ENCODE data around the gene NR1I2. TPM values are rescaled to one million over a fixed set of nuclear protein-coding genes. Genes with fewer than 3 reads are reported as not detected.

Gene NR1I2
- total RNA-seq, 1 donor from 2014 or later: 0.69 TPM

- peaks cover 19% of the 10 kb centered on the region for H3F3A ChIP-seq (ENCODE audit: low read depth)
- no peak for TF ChIP-seq CTCF (IDR thresholded peaks at IDR 0.05)
- TF ChIP-seq EZH2phosphoT487 (IDR thresholded peaks at IDR 0.05): no peak
- TF ChIP-seq EZH2 (IDR thresholded peaks at IDR 0.05): no peak
- Mint-ChIP-seq H3K36me3 (no peaks in the 10 kb centered on the region), H3K27me3 (ENCODE audit: insufficient read depth, low read depth) (peaks cover 3% of the 10 kb centered on the region), H3K4me1 (peaks cover 36% of the 10 kb centered on the region), H3K4me3 (no peak overlapping the region), H3K27ac (no peak overlapping the region), H3K9me3 (no peaks in the 10 kb centered on the region)
- H3K27me3 ChIP-seq: no peaks in the 10 kb centered on the region
- H3K4me1 ChIP-seq: peaks cover 7% of the 10 kb centered on the region
- no peak overlapping the region for H3K27ac ChIP-seq
- no peak overlapping the region for H3K4me2 ChIP-seq
- no peaks in the 10 kb centered on the region for H3K79me2 ChIP-seq (ENCODE audit: low read depth)
- no peaks in the 10 kb centered on the region for H3K9me3 ChIP-seq (ENCODE audit: low read depth)
- no peaks in the 10 kb centered on the region for H3K36me3 ChIP-seq
- H3K4me3 ChIP-seq: no peak overlapping the region
- H2AFZ ChIP-seq (replicated peaks): no peak overlapping the region
- DNase-seq (ENCODE audit: low spot score): no peak
- H4K20me1 ChIP-seq (ENCODE audit: low read depth): no peaks in the 10 kb centered on the region
- H3K9ac ChIP-seq: no peak overlapping the region
These were observed 37.0 kb downstream of the NR1I2 start for GRCh38 chr3:119818937-119819336.

GRCh38 chr3:119819806-119820205 is 37.9 kb downstream of the NR1I2 start:
- Histone ChIP-seq H3K4me1 (peaks cover 7% of the 10 kb centered on the region), H3K9ac (no peak overlapping the region), H3K4me3 (no peak overlapping the region), H3K27me3 (no peaks in the 10 kb centered on the region), H3K79me2 (ENCODE audit: low read depth) (no peaks in the 10 kb centered on the region), H3K4me2 (no peak overlapping the region), H4K20me1 (ENCODE audit: low read depth) (no peaks in the 10 kb centered on the region), H3K36me3 (no peaks in the 10 kb centered on the region), H3F3A (ENCODE audit: low read depth) (peaks cover 19% of the 10 kb centered on the region), H2AFZ (replicated peaks) (no peak overlapping the region), H3K27ac (no peak overlapping the region), H3K9me3 (ENCODE audit: low read depth) (no peaks in the 10 kb centered on the region)
- no peaks in the 10 kb centered on the region for H3K9me3 Mint-ChIP-seq
- no peak for TF ChIP-seq CTCF (IDR thresholded peaks at IDR 0.05)
- no peak for TF ChIP-seq EZH2phosphoT487 (IDR thresholded peaks at IDR 0.05)
- no peak for TF ChIP-seq EZH2 (IDR thresholded peaks at IDR 0.05)
- peaks cover 36% of the 10 kb centered on the region for H3K4me1 Mint-ChIP-seq
- no peak overlapping the region for H3K4me3 Mint-ChIP-seq
- no peak for DNase-seq (ENCODE audit: low spot score)
- H3K27ac Mint-ChIP-seq: no peak overlapping the region
- H3K27me3 Mint-ChIP-seq (ENCODE audit: insufficient read depth, low read depth): peaks cover 2% of the 10 kb centered on the region
- H3K36me3 Mint-ChIP-seq: peaks cover 3% of the 10 kb centered on the region

- Histone ChIP-seq H4K20me1 (ENCODE audit: low read depth) (peaks cover 13% of the 10 kb centered on the region), H3F3A (ENCODE audit: low read depth) (peaks cover 24% of the 10 kb centered on the region), H3K4me2 (peak overlapping the region; percentile 44), H3K27ac (peak overlapping the region; percentile 25), H3K36me3 (no peaks in the 10 kb centered on the region), H3K4me1 (peaks cover 23% of the 10 kb centered on the region), H3K9ac (no peak overlapping the region), H3K4me3 (no peak overlapping the region), H3K79me2 (ENCODE audit: low read depth) (no peaks in the 10 kb centered on the region), H3K9me3 (ENCODE audit: low read depth) (no peaks in the 10 kb centered on the region), H2AFZ (replicated peaks) (no peak overlapping the region), H3K27me3 (no peaks in the 10 kb centered on the region)
- no peaks in the 10 kb centered on the region for H3K27me3 Mint-ChIP-seq (ENCODE audit: insufficient read depth, low read depth)
- no peak overlapping the region for H3K4me3 Mint-ChIP-seq
- H3K4me1 Mint-ChIP-seq: peaks cover 43% of the 10 kb centered on the region
- peak overlapping the region; percentile 48 for H3K27ac Mint-ChIP-seq
- H3K9me3 Mint-ChIP-seq: no peaks in the 10 kb centered on the region
- DNase-seq (ENCODE audit: low spot score): no peak
- no peak for TF ChIP-seq EZH2phosphoT487 (IDR thresholded peaks at IDR 0.05)
- no peak for TF ChIP-seq EZH2 (IDR thresholded peaks at IDR 0.05)
- no peak for TF ChIP-seq CTCF (IDR thresholded peaks at IDR 0.05)
- H3K36me3 Mint-ChIP-seq: peaks cover 14% of the 10 kb centered on the region
These were observed 43.9 kb downstream of the NR1I2 start for GRCh38 chr3:119825820-119826219.
